Measurements from ENCODE around the gene SBNO2.

DNA sequence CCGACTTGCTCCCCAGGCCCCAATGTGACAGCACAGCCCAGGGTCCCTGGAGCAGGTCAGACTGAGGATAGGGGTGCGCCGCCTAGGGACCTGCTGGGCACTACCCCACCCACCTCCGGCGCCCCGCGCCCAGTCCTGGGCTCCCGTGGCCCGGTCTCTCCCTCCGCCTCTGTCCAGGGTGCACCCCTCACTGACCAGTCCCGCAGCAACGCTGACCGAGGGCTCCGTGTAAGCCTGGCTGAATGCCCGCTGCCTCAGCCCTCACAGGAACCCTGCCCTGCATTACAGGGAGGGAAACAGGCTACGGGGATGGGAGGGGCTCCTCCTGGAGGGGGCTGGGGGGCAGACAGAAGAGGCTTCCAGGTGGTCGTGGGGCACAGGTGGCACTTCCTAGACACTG, 38.6 kb downstream of the SBNO2 start:
- no peak for TF ChIP-seq ELK1 (IDR thresholded peaks at IDR 0.05; ENCODE audit: borderline replicate concordance, low read depth, low read length)
- TF ChIP-seq, protein P1, sequence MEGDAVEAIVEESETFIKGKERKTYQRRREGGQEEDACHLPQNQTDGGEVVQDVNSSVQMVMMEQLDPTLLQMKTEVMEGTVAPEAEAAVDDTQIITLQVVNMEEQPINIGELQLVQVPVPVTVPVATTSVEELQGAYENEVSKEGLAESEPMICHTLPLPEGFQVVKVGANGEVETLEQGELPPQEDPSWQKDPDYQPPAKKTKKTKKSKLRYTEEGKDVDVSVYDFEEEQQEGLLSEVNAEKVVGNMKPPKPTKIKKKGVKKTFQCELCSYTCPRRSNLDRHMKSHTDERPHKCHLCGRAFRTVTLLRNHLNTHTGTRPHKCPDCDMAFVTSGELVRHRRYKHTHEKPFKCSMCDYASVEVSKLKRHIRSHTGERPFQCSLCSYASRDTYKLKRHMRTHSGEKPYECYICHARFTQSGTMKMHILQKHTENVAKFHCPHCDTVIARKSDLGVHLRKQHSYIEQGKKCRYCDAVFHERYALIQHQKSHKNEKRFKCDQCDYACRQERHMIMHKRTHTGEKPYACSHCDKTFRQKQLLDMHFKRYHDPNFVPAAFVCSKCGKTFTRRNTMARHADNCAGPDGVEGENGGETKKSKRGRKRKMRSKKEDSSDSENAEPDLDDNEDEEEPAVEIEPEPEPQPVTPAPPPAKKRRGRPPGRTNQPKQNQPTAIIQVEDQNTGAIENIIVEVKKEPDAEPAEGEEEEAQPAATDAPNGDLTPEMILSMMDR (conservative IDR thresholded peaks at IDR 0.05; ENCODE audit: low read depth, low read length), result no peak
- TF ChIP-seq, protein P2, sequence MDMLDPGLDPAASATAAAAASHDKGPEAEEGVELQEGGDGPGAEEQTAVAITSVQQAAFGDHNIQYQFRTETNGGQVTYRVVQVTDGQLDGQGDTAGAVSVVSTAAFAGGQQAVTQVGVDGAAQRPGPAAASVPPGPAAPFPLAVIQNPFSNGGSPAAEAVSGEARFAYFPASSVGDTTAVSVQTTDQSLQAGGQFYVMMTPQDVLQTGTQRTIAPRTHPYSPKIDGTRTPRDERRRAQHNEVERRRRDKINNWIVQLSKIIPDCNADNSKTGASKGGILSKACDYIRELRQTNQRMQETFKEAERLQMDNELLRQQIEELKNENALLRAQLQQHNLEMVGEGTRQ (IDR thresholded peaks at IDR 0.05; ENCODE audit: low read depth, low read length), result no peak

All from IMR-90 (cell line).